Lung (tissue), 12 donors: ENCODE data around the gene ZNF28. TPM values are rescaled to one million over a fixed set of nuclear protein-coding genes. Genes with fewer than 3 reads are reported as not detected.
"Not testable (repeated sequence)": the region's sequence is repeated elsewhere in the genome, so short reads cannot be mapped to it uniquely, and the experiment has no call there.

Experiments
- ATAC-seq: fragments of 200-7000 bp; cut with Tn5 transposase; one replicate; pipeline ENCODE4 v1.9.1; 2020; ENCODE audit warnings: moderate number of reproducible peaks; ENCODE audit not compliant: insufficient read depth, low FRiP score
- DNase-seq, 3 donors: peaks; one replicate each; pipeline ENCODE4 v3.0.0-alpha.2; 2013 to 2017
- H3K27ac ChIP-seq, 2 donors: one replicate each; pipeline ENCODE4 v1.5.1; 2013; ENCODE audit warnings: mild to moderate bottlenecking in 2 of 2, moderate library complexity in 2 of 2, control low read depth in 1 of 2, inconsistent platforms in 1 of 2, low read depth in 1 of 2, low read length in 1 of 2
- H3K27me3 ChIP-seq, 3 donors: one replicate each; pipeline ENCODE4 v1.5.1; 2013; ENCODE audit warnings: low read length in 2 of 3; ENCODE audit not compliant: control insufficient read depth in 3 of 3, insufficient read depth in 3 of 3
- H3K36me3 ChIP-seq, 4 donors: one replicate each; pipeline ENCODE4 v1.5.1; 2013; ENCODE audit warnings: low read length in 4 of 4, mild to moderate bottlenecking in 1 of 4, moderate library complexity in 1 of 4; ENCODE audit not compliant: control insufficient read depth in 4 of 4, insufficient read depth in 4 of 4
- H3K4me1 ChIP-seq, 5 donors: one replicate each; pipeline ENCODE4 v1.5.1; 2013; ENCODE audit warnings: low read length in 5 of 5, mild to moderate bottlenecking in 2 of 5, moderate library complexity in 1 of 5; ENCODE audit not compliant: control insufficient read depth in 5 of 5, insufficient read depth in 5 of 5
- H3K4me3 ChIP-seq: one replicate; pipeline ENCODE4 v1.5.1; 2013; ENCODE audit warnings: mild to moderate bottlenecking, control low read depth, moderate library complexity
- H3K9ac ChIP-seq, 2 donors: one replicate each; pipeline ENCODE4 v1.5.1; 2013; ENCODE audit warnings: low read length in 2 of 2, control low read depth in 1 of 2; ENCODE audit not compliant: insufficient read depth in 1 of 2
- H3K9me3 ChIP-seq, 4 donors: one replicate each; pipeline ENCODE4 v1.5.1; 2013; ENCODE audit warnings: low read length in 3 of 4, mild to moderate bottlenecking in 1 of 4, moderate library complexity in 1 of 4; ENCODE audit not compliant: control insufficient read depth in 4 of 4, insufficient read depth in 3 of 4
- WGBS, 2 donors: extraction: QIAGEN DNeasy Blood & Tissue Kit; methylation state at CpG; one replicate each; pipeline ENCODE4 v1.1.7; 2013; 5-methylcytosine and 5-hydroxymethylcytosine counted together
- polyA plus RNA-seq, 2 donors: library from polyadenylated mRNA; stranded (reverse); fragments of 200-250 nt; gene quantifications; one replicate each; pipeline ENCODE4 v1.2.1, GENCODE V29; 2013
- total RNA-seq, 2 donors: library from RNA; depleted of rRNA in 1 of 2; stranded (reverse); fragments of >200 nt in 1 of 2; gene quantifications; one replicate each; pipeline ENCODE4 v1.2.1, GENCODE V29; 2014 to 2021
- TF ChIP-seq, protein P1 (sequence below): IDR thresholded peaks from 2 replicates; pipeline ENCODE4 v1.5.1; 2012; ENCODE audit warnings: mild to moderate bottlenecking; ENCODE audit errors: control extremely low read depth, extremely low read depth
- donor health status: control.
- donor health status: control.
- donor health status: Bipolar disorder and iron deficiency.
- donor health status: healthy.
- donor health status: DM: yes; HTN: yes; CAD: no.

Gene ZNF28
- total and polyA plus RNA-seq, 4 donors: 3.0 to 22.1 (median 12.0) TPM

DNA sequence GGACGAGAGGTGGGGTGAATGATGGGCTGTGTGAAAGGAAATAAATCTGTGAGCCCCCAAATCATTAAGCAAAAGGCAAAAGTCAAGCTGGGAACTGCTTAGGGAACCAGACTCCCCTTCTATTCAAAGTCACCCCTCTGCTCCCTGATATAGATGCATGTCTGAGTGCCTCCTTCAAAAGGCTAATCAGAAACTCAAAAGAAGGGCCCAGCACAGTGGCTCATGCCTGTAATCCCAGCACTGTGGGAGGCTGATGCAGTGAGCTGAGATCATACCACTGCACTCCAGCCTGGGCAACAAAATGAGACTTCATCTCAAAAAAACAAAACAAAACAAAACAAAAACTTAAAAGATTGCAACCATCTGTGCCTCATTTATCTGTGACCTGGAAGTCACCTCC, 12.9 kb upstream of the ZNF28 start:
- not testable (repeated sequence) for ATAC-seq, H3K4me1 ChIP-seq
- H3K9me3 ChIP-seq: peaks cover 0 to 32% (median 2%) of the 10 kb centered on the region in 4 donors

DNA sequence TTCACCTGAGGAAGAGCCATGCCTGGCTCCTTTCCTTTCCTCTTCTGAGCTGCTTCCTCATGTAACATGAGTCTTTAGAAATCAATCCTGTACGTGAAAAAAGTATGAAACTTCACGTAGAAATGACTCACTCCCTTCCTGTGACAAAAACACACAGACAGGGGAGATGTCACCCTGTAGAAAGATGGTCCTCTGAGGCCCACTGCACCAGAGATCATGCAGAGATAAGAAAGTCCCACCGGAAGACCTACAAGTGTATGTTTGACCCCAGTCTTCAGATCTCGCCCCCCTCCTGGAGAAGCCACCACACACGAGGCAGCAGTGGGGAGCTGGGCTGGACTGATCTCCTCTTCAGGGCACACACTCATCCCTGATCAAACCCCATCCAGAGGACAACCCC, 12.1 kb upstream of the ZNF28 start:
- not testable (repeated sequence) for H3K9ac ChIP-seq, H3K4me1 ChIP-seq, H3K4me3 ChIP-seq, H3K27me3 ChIP-seq, H3K27ac ChIP-seq, DNase-seq, H3K36me3 ChIP-seq, ATAC-seq
- peaks cover 0 to 27% (median under 1%) of the 10 kb centered on the region in 4 donors for H3K9me3 ChIP-seq
- 50 to 58% methylated on average over 5 of the region's 5 CpGs for WGBS, 2 donors

More for the DNA sequence above, 12.9 kb upstream of the ZNF28 start:
- H3K36me3 ChIP-seq, DNase-seq, H3K27ac ChIP-seq, H3K4me3 ChIP-seq, H3K9ac ChIP-seq, H3K27me3 ChIP-seq: not testable (repeated sequence)
- 67 to 79% methylated on average over 1 of the region's 1 CpG for WGBS, 2 donors

DNA sequence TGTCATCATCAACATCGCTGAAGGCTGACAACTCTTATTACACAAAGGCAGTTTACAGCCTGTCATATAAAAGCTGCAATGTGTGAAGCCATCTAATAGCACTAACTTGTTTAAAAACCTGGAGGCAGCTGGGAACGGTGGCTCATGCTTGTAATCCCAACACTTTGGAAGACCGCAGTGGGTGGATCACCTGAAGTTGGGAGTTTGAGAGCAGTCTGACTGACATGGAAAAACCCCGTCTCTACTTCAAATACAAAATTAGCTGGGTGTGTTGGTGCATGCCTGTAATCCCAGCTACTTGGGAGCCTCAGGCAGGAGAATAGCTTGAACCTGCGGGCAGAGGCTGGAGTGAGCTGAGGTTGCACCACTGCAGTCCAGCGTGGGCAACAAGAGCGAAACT, 8.4 kb upstream of the ZNF28 start:
- not testable (repeated sequence) for ATAC-seq, H3K27ac ChIP-seq, DNase-seq, H3K9ac ChIP-seq, H3K27me3 ChIP-seq, H3K4me3 ChIP-seq, H3K4me1 ChIP-seq, H3K36me3 ChIP-seq
- 82 to 83% methylated on average over 7 of the region's 7 CpGs for WGBS, 2 donors
- peaks cover 0 to 21% (median 0%) of the 10 kb centered on the region in 4 donors for H3K9me3 ChIP-seq

DNA sequence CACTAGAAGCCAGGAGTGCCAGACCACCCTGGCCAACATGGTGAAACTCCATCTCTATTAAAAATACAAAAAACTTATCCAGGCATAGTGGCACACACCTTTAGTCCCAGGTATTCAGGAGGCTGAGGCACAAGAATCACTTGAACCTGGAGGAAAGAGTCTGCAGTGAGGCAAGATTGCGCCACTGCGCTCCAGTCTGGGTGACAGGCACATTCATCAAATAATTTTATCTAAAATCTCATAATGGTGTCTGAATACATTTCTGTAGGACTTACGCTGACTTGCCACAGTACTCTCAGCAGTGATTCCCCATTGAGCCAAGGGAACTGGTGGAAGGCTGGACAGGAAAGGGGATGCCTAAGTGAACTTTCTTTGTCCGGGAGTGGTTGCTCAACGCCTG, 4.3 kb upstream of the ZNF28 start:
- no peaks in the 10 kb centered on the region for H3K36me3 ChIP-seq
- H3K27ac ChIP-seq: no peak overlapping the region
- 91 to 93% methylated on average over 5 of the region's 5 CpGs for WGBS, 2 donors
- no peaks in the 10 kb centered on the region for H3K27me3 ChIP-seq
- H3K4me3 ChIP-seq: no peak overlapping the region
- peaks cover 0 to 7% (median 0%) of the 10 kb centered on the region in 4 donors for H3K9me3 ChIP-seq
- DNase-seq (no peak), ATAC-seq (no peak)
- H3K9ac ChIP-seq: no peak overlapping the region
- TF ChIP-seq, protein P1, sequence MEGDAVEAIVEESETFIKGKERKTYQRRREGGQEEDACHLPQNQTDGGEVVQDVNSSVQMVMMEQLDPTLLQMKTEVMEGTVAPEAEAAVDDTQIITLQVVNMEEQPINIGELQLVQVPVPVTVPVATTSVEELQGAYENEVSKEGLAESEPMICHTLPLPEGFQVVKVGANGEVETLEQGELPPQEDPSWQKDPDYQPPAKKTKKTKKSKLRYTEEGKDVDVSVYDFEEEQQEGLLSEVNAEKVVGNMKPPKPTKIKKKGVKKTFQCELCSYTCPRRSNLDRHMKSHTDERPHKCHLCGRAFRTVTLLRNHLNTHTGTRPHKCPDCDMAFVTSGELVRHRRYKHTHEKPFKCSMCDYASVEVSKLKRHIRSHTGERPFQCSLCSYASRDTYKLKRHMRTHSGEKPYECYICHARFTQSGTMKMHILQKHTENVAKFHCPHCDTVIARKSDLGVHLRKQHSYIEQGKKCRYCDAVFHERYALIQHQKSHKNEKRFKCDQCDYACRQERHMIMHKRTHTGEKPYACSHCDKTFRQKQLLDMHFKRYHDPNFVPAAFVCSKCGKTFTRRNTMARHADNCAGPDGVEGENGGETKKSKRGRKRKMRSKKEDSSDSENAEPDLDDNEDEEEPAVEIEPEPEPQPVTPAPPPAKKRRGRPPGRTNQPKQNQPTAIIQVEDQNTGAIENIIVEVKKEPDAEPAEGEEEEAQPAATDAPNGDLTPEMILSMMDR: no peak
- no peaks in the 10 kb centered on the region for H3K4me1 ChIP-seq

DNA sequence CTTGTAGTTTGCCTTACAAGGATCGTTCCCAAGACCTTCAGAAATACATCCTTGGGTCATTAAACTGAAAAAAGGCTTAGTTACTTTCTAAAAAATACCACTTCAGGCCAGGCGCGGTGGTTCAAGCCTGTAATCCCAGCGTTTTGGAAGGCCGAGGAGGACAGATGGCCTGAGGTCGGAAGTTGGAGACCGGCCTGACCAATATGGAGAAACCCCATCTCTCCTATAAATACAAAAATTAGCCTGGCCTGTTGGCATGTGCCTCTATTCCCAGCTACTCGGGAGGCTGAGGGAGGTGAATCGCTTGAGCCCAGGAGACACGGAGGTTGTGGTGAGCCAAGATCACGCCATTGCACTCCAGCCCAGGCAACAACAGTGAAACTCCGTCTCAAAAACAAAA, 2.2 kb upstream of the ZNF28 start:
- no peaks in the 10 kb centered on the region for H3K36me3 ChIP-seq
- no peak overlapping the region for H3K4me3 ChIP-seq
- 96 to 97% methylated on average over 12 of the region's 12 CpGs for WGBS, 2 donors

DNA sequence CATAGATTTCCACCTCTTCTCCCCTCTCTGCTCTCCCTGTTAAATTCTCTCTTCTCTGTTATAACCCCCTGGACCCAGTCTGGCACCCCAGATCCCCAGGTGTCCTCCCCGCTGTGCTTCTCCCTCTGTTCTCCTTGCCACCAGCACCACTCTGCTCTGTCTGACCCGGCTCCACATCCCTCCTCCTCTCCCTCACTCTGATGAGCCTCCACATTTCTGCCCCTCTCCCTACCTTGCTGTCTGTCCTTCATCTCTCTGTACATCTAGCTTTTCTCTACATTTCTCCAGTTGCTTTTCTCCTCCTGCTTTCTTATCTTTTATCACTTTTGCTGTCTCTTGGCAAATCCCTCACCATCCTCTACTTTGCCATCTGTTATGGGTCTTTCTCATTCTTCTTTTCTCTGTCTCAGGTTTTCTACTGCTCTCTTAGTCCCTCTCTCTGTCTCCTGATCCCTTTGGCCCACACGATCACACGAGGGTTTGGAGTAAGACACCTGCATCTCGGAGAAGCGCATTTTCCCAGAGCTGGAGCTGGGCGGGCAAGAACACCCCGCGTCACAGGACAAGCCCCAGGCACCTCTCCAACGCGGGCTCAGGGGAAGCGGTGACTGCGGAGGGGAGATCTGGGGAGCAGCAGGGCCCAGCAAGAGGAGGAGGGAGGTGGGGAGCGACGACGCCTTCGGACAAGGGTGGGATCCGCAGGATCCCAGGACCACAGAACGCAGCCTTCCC, 795 bp downstream of the ZNF28 start:
- H3K36me3 ChIP-seq, H3K9me3 ChIP-seq, H3K4me1 ChIP-seq, H3K27me3 ChIP-seq, H3K9ac ChIP-seq: not testable (repeated sequence)
- DNase-seq (peak; percentile 2 to 37 (median 9)), ATAC-seq (peak; percentile 22)
- H3K4me3 ChIP-seq: peak overlapping the region; percentile 22
- 7 to 10% methylated on average over 13 to 18 of the region's 19 CpGs for WGBS, 2 donors
- peak overlapping the region in 1 of 2 donors; percentile 67 for H3K27ac ChIP-seq

More for the DNA sequence above, 2.2 kb upstream of the ZNF28 start:
- Histone ChIP-seq H3K27me3 (no peaks in the 10 kb centered on the region), H3K27ac (no peak overlapping the region), H3K9me3 (peaks cover 0 to 5% (median 0%) of the 10 kb centered on the region in 4 donors), H3K4me1 (no peaks in the 10 kb centered on the region), H3K9ac (no peak overlapping the region)
- ATAC-seq (no peak), DNase-seq (no peak)
- TF ChIP-seq, protein P1: no peak
